LNCaP clone FGC (cell line): ENCODE data around the gene RTN4RL1.
"Not testable (repeated sequence)": the region's sequence is repeated elsewhere in the genome, so short reads cannot be mapped to it uniquely, and the experiment has no call there.

ENCODE experiments used
- DNase-seq: peaks from one replicate; pipeline ENCODE4 v3.0.0-alpha.2; 2011; ENCODE audit warnings: low read depth
- H3K4me3 ChIP-seq: 2 replicates; pipeline ENCODE4 v1.5.1; 2011; ENCODE audit warnings: mild to moderate bottlenecking, low read depth, low read length, control low read depth
- TF ChIP-seq, protein P1 (sequence below): IDR thresholded peaks from 2 replicates; pipeline ENCODE4 v1.5.1; 2012; ENCODE audit warnings: mild to moderate bottlenecking; ENCODE audit not compliant: control insufficient read depth, insufficient read depth; ENCODE audit errors: extremely low read depth

The RTN4RL1 gene

GRCh38 chr17:1986783-1987451 is 38.2 kb downstream of the RTN4RL1 start:
- no peak for DNase-seq
- TF ChIP-seq, protein P1, sequence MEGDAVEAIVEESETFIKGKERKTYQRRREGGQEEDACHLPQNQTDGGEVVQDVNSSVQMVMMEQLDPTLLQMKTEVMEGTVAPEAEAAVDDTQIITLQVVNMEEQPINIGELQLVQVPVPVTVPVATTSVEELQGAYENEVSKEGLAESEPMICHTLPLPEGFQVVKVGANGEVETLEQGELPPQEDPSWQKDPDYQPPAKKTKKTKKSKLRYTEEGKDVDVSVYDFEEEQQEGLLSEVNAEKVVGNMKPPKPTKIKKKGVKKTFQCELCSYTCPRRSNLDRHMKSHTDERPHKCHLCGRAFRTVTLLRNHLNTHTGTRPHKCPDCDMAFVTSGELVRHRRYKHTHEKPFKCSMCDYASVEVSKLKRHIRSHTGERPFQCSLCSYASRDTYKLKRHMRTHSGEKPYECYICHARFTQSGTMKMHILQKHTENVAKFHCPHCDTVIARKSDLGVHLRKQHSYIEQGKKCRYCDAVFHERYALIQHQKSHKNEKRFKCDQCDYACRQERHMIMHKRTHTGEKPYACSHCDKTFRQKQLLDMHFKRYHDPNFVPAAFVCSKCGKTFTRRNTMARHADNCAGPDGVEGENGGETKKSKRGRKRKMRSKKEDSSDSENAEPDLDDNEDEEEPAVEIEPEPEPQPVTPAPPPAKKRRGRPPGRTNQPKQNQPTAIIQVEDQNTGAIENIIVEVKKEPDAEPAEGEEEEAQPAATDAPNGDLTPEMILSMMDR = no peak
- no peak overlapping the region for H3K4me3 ChIP-seq

DNA sequence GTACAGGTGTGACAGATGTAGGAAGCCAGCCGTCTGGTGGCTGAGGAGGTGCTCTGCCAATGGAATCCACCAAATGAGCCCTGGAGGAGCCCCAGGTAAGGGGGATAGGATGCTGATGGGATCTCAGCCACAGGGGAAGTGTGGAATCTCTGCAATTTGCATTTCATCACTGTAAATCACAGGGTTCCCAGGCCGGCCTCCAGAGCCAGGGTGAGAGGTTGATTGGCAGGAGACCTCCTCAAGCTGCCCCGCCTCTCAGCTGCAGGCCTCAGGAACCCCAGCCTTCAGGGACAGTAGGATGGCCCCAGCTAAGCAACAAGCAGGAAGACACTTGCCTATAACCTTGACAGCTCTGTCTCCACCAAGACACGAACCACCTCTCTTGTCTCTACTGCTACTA is 39.4 kb downstream of the RTN4RL1 start:
- H3K4me3 ChIP-seq = no peak overlapping the region
- TF ChIP-seq, protein P1 = no peak
- DNase-seq = no peak

GRCh38 chr17:1985093-1985492 is 40.0 kb downstream of the RTN4RL1 start:
- H3K4me3 ChIP-seq = no peak overlapping the region
- no peak for DNase-seq
- TF ChIP-seq, protein P1 = no peak

DNA sequence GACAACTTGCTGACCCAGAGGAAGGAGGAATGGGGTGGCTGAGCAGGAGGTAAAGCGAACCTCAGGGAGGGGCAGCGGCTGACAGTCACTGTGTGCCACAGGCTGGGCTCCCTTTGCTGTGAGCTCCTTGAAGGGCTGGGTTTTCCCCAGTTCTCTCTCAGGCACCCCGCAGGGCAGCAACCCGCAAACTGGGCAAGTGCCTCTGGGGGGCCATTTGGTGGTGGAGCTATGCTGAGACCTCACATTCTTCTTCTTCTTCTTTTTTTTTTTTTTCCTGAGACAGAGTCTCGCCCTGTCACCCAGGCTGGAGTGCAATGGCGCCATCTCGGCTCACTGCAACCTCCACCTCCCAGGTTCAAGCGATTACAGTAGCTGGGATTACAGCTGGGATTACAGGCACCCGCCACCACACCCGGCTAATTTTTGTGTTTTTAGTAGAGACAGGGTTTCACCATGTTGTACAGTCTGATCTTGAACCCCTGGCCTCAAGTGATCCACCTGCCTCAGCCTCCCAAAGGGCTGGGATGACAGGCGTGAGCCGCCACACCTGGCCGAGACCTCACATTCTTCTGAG is 42.3 kb downstream of the RTN4RL1 start:
- not testable (repeated sequence) for H3K4me3 ChIP-seq, DNase-seq

GRCh38 chr17:1980665-1981250 is 44.4 kb downstream of the RTN4RL1 start:
- H3K4me3 ChIP-seq = no peak overlapping the region
- TF ChIP-seq, protein P1 = no peak
- no peak for DNase-seq

GRCh38 chr17:1979182-1979985 is 45.8 kb downstream of the RTN4RL1 start:
- TF ChIP-seq, protein P1 = no peak
- no peak for DNase-seq
- no peak overlapping the region for H3K4me3 ChIP-seq

DNA sequence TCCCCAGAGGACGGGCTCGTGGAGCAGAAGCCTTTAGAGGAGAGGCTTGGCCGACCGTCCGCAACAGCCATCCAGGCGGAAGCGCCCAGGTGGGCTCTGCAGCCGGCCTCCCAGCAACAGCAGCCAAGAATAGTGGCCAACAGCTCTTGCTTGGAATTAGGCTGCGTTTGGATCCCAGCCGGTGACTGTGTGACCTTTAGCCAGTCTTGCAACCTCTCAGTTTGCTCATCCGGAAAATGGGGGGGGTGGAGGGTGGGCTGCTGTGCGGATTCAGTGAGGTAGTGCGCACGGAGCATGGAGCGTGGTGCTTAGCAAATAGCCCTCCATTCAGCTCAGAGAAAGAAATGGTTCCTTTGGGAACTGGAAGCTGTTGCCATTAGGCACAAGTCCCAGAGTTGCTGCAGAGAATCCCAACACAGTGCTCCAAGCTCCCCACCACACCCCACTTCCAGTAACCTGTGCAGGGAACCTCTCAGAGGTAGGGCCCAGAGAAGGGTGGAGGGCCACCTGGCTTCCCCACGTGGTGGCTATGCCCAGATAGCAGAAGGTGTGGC is 46.7 kb downstream of the RTN4RL1 start:
- no peak overlapping the region for H3K4me3 ChIP-seq
- no peak for DNase-seq
- TF ChIP-seq, protein P1 = no peak
